COLO829 (cell line): ENCODE results near the gene CERK.
"Not testable (repeated sequence)": the region's sequence is repeated elsewhere in the genome, so short reads cannot be mapped to it uniquely, and the experiment has no call there.

ENCODE experiments used
- DNase-seq: peaks from one replicate; pipeline ENCODE4 v3.0.0; 2012; ENCODE audit warnings: low spot score

Gene CERK

DNA sequence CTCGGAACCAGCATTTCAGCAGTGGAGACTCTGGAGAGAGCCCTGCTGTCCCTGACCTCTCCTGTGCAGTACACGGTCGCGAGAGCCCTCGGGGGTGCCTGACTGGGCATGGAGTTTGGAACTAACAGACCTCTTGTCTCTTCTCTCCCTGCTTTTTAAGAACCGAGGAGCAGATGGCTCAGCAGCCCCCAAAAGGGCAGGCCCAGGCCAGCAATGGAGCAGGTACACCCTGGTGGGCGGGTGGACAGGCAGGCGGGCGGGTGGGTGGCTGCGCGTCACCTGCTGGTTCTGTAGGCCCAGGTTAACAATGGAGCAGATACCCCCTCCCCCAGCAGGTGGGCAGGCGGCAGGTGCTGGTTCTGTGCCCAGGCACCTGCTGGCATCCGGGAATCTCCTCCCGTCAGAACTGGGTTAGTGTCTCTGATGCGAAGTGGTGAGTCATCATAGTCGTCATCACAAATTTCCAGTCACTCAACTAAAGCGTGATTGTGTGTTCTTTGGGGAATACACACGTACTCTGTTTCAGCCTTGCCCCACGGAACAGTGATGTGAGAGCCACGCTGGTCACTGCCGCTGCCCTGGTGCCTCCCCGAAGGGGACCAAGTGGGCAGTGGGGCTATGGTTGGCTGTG lies 76.7 kb downstream of the CERK start:
- DNase-seq = peak; percentile 88

DNA sequence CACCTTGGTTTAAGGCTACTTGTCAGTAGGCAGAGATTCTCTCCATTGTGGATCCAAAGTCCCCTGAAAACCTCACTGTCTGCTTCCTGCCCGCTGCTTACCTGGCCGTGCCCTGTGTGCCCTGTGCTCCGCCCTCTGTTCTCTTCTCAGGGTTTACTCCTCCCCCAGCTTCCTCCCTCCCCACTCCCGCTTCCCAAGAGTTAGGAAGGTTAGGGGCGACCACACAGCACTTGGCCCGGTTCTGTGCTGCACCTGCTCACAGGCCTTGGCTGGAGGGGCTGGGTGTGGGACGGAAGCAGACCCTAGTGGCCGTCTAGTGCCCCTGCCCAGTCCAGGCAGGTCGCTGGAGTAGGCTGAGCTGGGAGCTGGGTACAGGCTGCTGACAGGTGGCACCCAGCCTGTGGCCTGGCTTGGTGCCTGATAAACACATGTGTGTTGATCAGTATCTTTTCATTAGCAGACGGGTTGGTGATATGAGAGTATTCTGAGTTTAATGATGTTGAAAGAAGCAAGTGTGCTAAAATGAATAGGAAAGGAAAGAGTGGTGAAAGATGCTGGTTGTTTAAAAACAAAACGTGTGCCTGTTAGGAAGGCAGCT lies 77.3 kb downstream of the CERK start:
- no peak for DNase-seq

DNA sequence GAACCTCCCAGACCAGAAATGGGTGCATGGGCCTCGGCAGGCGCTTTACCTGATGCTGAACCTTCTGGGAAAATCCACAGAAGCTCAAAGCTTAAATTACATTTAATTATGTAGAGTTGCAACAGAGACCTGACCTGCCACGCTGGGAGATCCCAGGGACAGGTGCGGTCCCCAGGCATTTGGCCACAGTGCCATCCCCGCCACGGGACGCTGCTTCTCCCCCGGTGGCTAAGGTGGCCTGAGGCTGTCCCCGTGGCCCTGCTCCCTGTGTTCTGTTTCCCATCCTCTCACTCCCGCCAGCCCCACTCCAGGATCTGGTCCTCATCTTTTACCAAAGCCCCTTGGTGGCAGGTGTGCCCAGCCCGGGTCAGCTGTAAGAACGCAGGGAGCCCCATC lies 78.3 kb downstream of the CERK start:
- no peak for DNase-seq

DNA sequence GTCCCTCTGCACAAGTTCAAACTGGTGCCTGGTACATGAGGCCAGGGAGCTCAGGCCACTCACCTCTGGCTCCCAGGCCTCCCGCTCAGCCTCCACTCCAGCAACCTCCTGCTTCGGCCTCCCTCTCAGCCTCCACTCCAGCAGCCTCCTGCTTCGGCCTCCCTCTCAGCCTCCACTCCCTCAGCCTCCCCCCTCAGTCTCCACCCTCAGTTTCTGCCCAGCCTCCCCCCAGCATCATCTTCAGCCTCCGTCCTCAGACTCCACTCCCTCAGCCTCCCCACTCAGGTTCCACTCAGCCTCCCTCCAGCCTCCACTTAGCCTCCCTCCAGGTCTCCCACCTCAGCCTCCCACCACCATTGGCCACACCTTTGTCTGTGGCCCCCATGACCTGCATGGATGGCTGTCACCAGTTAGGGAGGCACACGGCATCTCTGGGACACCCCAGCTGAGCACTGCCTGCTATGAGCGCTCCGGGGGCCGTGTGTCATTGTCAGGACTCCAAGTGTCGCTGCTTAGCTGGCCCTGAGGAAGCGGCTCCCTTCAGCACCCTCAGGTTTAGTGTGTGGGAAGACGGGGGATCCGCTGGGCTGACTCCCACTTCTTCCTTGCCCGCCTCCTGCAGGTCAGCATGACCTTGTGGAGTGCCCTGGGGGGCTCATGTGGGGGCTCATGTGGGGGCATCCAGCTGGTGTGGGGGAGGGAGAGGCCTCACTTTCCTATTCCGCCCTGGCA lies 78.8 kb downstream of the CERK start:
- no peak for DNase-seq

DNA sequence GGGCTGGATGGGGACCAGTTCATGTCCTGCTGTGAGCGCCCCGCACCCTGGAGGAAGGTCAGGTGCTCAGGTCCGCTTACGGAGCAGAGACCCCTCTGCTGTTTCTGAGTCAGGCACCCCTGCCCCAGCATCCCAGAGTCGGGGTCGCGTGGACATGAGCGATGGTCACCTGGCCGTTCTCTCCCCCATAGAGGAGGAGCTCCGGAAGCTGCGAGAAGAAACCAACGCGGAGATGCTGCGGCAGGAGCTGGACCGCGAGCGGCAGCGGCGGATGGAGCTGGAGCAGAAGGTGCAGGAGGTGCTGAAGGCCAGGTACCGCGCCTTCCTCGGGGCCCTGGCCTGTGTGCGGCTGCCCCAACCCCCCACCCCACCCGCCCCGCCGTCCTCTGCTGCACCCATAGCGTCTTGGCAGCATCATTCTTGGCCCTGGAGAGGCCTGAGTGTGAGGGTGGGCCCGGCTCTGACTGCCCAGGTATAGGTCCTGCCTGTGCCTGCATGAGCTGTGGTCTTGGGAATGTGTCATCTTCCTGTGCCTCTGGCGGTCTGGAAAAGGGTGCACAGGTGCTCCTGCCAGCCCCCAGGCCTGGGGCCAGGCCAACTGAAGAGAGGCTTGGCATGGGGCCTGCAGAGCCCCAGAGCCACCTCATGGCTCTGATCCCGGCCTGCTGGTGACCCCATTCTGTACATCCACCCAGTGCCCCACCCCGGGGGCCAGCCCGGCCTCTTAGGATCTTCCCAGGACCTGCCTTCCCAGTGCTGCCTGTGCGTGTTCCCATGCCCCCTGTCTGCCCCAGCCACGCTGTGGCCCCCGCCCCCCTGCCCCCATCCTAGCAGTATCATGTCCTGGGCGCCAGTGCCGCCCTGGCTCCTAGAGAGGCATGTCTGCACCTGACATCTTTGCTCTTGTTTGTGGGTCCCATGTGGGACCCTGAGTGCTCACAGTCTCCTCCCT lies 79.8 kb downstream of the CERK start:
- DNase-seq = no peak

DNA sequence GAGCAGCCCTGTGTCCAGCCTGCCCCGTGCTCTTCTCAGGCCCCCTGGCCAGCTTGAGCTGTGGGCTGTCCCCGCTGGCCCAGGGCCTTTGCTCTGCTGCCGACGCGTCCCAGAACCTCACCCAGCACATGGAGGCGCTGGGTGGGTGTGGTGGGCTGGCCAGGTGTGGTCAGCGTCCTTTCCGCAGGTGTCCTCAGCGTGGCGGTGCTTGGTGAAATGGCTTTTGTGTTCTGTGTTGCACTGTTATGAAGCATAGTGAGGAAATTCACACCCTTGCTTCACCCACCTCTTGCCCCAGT lies 80.4 kb downstream of the CERK start:
- no peak for DNase-seq

DNA sequence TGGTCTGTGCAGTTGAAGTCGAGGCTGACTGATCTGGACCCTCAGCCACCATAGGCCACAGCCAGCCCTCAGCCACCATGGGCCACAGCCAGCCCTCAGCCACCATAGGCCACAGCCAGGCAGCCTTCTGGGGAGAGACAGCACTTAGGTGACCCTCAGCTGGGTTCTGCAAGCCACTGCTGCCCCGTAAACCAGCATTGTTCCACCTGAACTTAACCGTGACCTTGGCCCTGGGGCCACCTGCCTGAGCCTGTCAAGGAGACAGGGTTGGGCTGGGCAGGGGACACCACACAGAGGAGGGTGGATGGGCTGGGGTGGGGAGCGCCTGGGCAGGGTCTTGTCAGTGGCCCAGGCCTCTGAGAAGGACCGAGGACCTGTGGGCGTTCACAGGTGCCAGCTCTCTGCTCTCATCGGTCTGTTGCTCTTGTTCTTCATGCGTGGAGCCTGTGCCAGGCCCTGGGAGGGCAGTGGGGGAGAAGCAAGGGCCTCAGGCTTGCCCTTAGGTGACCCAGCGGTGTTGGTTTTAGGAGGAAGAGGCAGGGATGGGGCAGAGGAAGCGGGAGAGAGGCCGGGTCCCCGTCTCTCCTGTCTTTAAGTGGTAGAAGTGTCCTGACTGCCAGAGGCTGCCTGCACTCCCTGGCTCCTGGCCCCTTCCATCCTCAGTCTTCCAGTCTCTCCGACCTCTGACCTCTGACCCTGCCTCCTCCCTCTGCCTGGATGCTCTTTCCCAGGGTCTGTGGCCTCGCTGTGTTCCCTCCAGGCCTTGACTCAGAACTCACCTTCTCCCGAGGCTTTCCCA lies 81.0 kb downstream of the CERK start:
- DNase-seq = no peak

DNA sequence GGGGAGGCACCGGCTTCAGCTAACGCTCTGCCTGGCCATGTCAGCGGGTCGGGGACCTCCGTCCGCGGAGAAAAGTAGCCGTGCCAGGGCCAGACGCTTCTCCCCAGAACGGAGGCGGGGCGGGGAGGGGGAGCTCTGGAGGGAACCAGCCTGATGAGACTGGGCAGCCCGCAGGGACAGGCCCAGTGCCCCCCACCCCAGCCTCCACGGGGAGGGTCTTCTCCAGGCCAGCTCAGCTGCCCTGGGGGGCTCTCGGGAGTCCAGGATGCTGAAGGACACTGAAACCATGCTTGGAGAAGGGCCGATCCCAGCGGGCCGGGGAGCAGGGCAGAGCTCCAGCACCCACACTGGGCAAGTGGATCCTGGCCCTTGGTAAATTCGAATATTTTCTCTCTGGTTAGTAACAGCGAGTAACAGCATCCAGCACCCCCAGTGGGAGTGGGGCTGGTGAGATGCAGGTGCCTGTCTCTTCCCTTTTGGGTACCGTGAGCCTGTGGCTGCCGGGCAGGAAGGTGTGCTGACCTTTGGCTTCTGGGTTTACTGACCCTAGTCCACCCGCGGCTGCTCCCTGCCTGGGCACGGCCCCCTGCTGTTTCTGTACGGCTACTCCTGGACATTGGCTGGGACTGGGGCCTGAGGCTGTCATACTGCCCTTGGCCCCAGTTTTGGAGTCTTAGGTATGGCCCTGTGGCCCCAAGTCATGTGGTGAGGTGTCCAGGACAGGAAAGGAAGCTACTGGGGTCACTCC lies 82.0 kb downstream of the CERK start:
- no peak for DNase-seq

DNA sequence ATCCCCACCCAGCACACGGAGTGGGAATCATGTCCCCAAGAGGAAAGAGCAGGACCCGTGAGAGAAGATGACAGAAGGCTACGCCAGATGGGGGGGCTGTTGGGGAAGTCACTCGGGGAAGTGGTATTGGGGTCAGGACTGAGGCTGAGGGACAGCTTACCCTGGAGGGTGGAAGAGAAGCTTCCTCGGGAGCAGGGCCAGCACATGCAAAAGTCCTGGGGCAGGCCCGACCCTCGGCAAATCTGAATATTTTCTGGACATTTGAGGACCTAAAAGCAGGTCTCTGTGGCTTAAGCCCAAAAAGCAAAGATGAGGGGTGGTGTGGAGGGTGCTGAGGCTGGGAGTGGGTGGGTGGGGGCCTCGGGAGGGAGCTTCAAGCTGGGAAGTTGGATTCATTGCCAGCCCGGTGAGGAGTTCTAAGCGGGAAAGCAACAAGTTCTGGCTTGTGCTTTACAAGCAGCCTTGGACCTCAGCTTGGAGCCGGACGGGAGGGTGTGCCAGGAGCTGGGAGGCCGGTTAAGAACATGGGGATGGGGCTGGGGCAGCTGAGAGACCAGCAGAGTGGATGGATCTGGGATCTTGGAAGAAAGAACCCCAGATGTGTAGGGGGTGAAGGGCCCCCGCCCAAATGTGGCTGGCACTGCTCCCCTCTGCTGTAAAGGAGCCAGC lies 83.0 kb downstream of the CERK start:
- no peak for DNase-seq

DNA sequence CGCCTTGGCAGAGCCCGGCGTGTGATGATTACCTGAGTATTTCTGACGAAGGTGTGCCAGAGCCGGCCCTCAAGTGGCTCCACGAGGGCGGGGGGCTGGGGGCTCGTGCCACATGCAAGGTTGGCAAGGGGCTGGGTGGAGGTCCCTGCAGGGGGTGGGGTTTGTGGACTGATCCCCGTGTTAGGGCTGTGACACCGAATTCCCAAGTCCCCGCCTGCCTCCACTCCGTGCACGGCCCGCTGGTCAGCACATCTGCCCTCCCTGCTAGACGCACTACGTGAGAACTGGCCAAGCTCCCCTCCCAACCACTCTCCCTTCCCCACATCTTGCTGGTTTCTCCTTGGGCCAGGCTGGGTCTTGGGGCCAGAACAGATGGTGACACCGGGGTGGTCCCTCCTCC lies 83.6 kb downstream of the CERK start:
- DNase-seq = no peak

DNA sequence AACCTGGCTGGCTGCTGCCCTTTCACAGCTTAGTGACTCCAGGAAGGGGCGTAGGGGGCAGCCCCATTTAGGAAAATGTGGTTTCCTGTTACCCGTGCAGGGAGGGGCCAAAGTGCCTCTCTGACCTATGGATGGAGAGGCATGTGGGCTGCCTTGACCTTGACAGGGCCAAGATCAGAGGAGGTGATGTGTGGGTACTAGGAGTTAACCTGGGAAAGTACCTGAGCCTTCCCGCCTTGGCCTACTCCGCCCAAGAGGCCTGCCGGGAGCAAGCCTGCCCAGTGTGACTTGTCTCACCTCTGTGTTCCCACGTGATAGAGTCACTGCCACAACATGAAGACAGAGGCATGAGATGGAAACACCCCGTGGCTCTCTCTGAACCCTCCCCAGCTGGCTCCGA lies 84.5 kb downstream of the CERK start:
- DNase-seq = no peak

DNA sequence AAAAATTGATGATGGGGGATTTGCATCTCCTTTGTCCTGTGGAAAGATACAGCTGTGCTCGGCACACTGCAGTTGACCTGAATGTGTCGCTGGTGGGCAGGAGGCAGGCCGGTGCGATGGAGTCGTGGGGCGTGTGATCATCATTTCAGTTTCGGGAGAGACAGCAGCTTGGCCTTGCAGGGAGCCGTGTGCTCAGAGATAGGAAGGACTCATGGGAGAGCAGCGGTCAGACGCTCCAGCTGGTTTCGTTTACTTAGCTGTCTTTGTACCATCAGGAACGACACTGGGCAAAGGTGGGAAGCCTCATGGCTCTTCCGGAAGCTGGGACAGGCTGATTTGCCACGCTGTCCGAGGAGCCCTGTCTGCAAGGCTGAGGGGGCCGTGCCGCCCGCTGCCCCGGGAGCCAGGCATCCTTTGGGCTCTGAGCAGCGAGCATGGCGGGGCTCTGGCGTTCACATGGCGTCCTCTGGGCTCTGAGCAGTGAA lies 85.2 kb downstream of the CERK start:
- no peak for DNase-seq

DNA sequence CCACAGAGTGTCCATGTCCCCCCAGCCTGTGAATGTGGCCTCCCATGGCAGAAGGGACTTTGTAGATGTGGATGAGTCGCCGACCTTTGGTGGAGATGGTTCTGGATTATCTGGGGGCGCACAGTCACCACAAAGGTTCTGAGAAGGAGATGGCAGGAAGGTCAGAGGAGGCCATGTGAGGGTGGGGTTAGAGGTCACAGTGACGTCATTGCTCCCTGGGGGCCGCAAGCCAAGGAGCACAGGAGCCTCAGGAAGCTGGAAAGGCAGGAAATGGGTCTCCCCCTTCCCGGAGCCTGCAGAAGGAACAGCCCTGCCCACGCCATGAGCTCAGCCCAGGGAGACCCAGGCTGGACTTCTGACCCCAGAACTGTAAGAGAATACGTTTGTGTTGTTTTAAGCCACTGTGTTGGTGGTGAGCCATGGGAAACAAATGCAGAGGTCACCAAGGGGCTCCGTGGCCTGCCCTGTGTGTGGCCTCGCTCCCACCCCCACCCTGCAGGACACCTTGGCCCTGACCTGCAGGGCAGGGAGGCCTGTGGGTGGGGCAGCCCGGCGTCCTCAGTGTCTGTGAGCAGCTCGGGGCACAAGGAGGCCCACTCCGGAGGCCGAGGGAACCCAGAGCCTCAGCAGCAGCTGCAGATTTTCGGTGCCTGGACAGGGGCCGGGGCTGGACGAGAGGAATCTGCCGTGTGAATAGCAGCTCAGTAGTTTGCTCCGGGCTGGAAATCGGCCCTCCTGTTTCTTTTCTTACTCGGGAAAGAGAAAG lies 85.8 kb downstream of the CERK start:
- DNase-seq = no peak

DNA sequence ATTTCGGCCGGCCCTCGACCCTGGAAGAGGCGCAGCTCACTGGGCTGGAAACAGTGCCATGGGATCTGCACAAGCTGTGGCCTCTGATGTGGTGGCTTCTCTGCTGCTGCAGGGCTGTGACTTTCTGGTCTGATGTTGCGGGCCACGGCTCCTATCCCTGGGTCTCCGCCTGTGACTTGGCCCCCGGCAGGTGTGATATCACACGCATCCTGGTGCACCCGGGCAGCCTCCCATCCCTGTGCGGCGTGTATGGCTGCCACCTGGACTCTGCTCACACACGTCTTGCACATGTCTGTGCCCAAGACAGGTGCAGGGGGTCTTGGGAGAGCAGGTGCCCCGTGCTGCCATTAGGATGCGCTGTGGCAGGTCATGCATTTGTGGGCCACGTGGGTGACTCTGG lies 86.7 kb downstream of the CERK start:
- no peak for DNase-seq

DNA sequence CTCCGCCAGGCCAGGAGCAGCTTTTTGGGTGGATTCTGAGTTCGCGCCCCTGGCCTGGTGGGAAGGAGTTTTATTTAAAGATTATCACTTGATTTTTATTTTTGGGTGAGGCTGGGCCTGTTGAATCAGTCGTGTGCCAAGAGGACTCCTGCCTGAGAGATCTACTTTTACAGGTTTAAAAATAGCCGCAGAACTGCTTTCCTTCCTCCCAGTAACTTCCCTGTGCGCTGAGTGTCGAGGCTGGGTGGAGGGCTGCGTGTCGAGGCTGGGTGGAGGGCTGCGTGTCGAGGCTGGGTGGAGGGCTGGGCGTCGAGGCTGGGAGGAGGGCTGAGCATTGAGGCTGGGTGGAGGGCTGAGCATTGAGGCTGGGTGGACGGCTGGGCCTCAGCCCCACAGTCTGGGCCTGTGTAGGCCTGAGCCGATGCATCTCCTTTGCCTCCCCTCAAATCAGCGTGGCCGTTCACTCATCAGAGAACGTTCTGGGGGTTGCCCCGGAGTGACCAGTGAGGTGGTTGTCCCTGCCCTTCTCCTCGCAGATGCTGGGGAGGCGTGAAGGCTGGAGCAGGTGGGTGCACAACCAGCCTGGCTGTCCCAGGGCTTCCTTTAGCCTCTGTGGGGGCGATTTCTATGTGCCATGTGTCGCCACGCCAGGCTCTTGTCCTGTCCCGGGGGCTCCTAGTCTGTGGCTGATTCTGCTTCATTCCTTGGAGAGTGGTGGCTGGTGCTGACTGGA lies 87.8 kb downstream of the CERK start:
- DNase-seq = no peak

DNA sequence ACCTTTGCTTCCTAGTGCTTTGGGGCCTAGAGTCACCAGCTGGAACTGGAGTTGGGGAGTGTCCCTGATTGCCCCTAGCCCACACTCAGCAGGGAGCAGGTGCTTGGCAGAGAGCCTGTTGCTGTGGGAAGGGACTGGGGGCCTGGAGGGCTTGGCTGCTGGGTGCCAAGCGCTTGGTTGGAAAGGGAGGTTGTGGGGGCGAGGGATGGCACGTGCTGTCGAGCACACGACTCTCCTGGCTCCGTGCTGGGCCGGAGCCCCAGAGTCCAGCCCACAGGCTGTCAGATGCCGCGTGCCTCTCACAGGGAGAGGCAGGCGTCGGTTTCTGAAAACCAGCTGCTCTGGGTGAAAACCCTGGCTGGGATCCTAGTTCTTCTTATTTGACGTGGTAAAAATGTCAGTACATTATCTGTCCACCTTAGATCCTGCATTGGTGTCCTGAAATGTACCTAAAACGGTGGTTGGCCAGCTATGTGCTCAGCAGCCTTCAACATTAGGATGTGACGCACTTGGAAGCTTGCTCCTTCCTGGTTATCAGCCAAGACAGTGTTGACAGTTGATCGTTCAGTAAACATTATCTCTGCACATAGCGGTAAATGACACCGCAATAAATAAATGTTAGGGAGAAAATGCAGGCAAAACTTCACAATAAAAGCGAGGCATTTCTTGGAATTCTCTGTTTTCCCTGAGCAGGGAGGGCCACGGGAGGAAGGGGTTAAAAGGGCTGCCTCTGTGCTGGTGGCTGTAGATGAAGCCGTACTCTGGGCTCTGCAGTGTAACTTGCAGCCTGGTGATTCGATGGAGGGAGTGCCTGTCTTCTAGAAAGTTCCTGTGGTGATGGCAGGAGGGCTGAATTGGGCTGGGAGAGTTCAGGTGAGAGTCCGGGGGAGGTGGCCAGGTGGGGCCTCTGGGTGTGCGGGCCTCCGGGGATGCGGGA lies 88.6 kb downstream of the CERK start:
- no peak for DNase-seq

DNA sequence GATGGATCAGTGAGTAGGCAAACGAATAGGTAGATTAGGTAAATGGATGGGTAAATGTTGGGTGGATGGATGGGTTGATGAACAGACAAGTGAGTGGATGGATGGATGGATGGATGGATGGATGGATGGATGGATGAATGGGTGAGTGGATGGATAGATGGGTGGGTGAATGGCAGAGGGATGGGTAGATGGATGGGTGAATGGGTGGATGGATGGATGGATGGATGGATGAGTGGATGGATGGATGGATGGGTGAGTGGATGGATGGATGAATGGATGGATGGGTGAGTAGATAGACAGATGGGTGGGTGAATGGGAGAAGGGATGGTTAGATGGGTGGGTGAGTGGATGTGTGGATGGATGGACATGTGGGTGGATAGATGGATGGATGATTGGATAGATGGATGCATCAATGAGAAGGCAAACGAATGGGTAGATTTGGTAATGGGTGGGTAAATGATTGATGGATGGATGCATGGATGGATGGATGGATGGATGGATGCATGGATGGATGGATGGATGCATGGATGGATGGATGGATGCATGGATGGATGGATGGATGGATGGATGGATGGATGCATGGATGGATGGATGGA lies 89.7 kb downstream of the CERK start:
- not testable (repeated sequence) for DNase-seq
